DND-41 (cell line): ENCODE measurements around the gene FMN1.

Experiments used
- EZH2 ChIP-seq: IDR thresholded peaks from 3 replicates; pipeline ENCODE4 v1.6.1; 2012; ENCODE audit warnings: borderline replicate concordance, low read depth, mild to moderate bottlenecking, moderate library complexity, low read length, inconsistent platforms; ENCODE audit not compliant: severe bottlenecking
- TF ChIP-seq, protein P1 (sequence below): IDR thresholded peaks from 2 replicates; pipeline ENCODE4 v1.5.1; 2012; ENCODE audit warnings: borderline replicate concordance, low read length, moderate library complexity, mild to moderate bottlenecking; ENCODE audit not compliant: poor library complexity, severe bottlenecking; ENCODE audit errors: extremely low read depth

GRCh38 chr15:32956006-32956405, 238.5 kb downstream of the FMN1 start:
- TF ChIP-seq, protein P1, sequence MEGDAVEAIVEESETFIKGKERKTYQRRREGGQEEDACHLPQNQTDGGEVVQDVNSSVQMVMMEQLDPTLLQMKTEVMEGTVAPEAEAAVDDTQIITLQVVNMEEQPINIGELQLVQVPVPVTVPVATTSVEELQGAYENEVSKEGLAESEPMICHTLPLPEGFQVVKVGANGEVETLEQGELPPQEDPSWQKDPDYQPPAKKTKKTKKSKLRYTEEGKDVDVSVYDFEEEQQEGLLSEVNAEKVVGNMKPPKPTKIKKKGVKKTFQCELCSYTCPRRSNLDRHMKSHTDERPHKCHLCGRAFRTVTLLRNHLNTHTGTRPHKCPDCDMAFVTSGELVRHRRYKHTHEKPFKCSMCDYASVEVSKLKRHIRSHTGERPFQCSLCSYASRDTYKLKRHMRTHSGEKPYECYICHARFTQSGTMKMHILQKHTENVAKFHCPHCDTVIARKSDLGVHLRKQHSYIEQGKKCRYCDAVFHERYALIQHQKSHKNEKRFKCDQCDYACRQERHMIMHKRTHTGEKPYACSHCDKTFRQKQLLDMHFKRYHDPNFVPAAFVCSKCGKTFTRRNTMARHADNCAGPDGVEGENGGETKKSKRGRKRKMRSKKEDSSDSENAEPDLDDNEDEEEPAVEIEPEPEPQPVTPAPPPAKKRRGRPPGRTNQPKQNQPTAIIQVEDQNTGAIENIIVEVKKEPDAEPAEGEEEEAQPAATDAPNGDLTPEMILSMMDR, result peak; percentile 41
- TF ChIP-seq EZH2, result no peak
